GM19025 (cell line): ENCODE measurements around the gene PLXNB1.
"Not testable (repeated sequence)": the region's sequence is repeated elsewhere in the genome, so short reads cannot be mapped to it uniquely, and the experiment has no call there.

Experiments used
- ATAC-seq: cut with Tn5 transposase; IDR thresholded peaks from one replicate; pipeline ENCODE4 v1.9.1; 2021; ENCODE audit warnings: mild to moderate bottlenecking, low read depth, moderate library complexity; ENCODE audit not compliant: unreplicated experiment

The PLXNB1 gene

GRCh38 chr3:48429960-48430707, at the start of gene PLXNB1:
Gene PLXNB1 (minus strand): TSS chr3:48430086. CDS start chr3:48424611, 5,475 bp downstream.
- no peak for ATAC-seq

GRCh38 chr3:48478626-48479555, 49.0 kb upstream of the PLXNB1 start:
- no peak for ATAC-seq

- no peak for ATAC-seq
Observed at GRCh38 chr3:48477959-48478520, 48.2 kb upstream of the PLXNB1 start.

GRCh38 chr3:48476426-48477053, 46.7 kb upstream of the PLXNB1 start:
- no peak for ATAC-seq

- no peak for ATAC-seq
Observed at GRCh38 chr3:48475188-48475587, 45.3 kb upstream of the PLXNB1 start.

- no peak for ATAC-seq
Observed at GRCh38 chr3:48474619-48475018, 44.7 kb upstream of the PLXNB1 start.

- ATAC-seq: not testable (repeated sequence)
Observed at GRCh38 chr3:48474031-48474430, 44.1 kb upstream of the PLXNB1 start.

- no peak for ATAC-seq
Observed at GRCh38 chr3:48473617-48473952, 43.7 kb upstream of the PLXNB1 start.

- ATAC-seq: peak; percentile 84
Observed at GRCh38 chr3:48472923-48473616, 43.2 kb upstream of the PLXNB1 start.

- ATAC-seq: peak; percentile 6
Observed at GRCh38 chr3:48472673-48472922, 42.7 kb upstream of the PLXNB1 start.

GRCh38 chr3:48470286-48470685, 40.4 kb upstream of the PLXNB1 start:
- no peak for ATAC-seq

GRCh38 chr3:48469046-48469915, 39.4 kb upstream of the PLXNB1 start:
- no peak for ATAC-seq

- ATAC-seq: no peak
Observed at GRCh38 chr3:48468329-48468731, 38.4 kb upstream of the PLXNB1 start.

GRCh38 chr3:48467473-48468267, 37.8 kb upstream of the PLXNB1 start:
- ATAC-seq: no peak

- no peak for ATAC-seq
Observed at GRCh38 chr3:48467110-48467454, 37.2 kb upstream of the PLXNB1 start.

GRCh38 chr3:48466386-48467109, 36.7 kb upstream of the PLXNB1 start:
- no peak for ATAC-seq

- peak; percentile 75 for ATAC-seq
Observed at GRCh38 chr3:48465531-48466378, 35.9 kb upstream of the PLXNB1 start.

GRCh38 chr3:48465237-48465530, 35.3 kb upstream of the PLXNB1 start:
- ATAC-seq: no peak
